AG09309 (cell line): ENCODE results near the gene OBSCN.

ENCODE experiments used
- DNase-seq: peaks from one replicate; pipeline ENCODE4 v3.0.0-alpha.2; 2010; ENCODE audit warnings: low read depth
- H3K4me3 ChIP-seq: 2 replicates; pipeline ENCODE4 v1.5.1; 2011; ENCODE audit warnings: mild to moderate bottlenecking, low read depth, low read length, moderate library complexity; ENCODE audit not compliant: control insufficient read depth
- TF ChIP-seq, protein P1 (sequence below): IDR thresholded peaks from 2 replicates; pipeline ENCODE4 v1.5.1; 2011; ENCODE audit warnings: mild to moderate bottlenecking, low read depth, low read length, inconsistent platforms; ENCODE audit not compliant: insufficient read depth, control insufficient read depth; ENCODE audit errors: missing control alignments

The OBSCN gene

DNA sequence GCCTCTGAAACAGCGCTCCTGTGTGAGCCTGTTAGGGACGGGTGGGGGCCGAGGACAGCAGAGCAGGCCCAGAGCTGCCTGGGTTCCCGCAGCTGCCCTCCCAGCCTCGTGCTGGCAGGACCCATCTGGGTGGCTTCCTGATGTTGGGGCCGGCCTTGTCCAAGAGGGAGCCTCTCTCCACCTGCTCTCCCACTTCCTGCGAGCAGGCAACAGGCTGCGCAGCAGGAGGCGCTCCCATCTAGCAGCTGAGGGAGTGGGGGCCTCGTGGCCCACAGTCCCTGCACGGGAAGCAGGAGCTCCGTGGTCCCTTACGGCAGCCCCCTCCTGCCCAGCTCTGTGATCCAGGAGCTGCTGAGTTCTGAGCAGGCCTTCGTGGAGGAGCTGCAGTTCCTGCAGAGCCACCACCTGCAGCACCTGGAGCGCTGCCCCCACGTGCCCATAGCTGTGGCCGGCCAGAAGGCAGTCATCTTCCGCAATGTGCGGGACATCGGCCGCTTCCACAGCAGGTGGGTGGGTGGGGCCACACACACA is 130.7 kb downstream of the OBSCN start:
- no peak for DNase-seq
- H3K4me3 ChIP-seq, result no peak overlapping the region
- TF ChIP-seq, protein P1, sequence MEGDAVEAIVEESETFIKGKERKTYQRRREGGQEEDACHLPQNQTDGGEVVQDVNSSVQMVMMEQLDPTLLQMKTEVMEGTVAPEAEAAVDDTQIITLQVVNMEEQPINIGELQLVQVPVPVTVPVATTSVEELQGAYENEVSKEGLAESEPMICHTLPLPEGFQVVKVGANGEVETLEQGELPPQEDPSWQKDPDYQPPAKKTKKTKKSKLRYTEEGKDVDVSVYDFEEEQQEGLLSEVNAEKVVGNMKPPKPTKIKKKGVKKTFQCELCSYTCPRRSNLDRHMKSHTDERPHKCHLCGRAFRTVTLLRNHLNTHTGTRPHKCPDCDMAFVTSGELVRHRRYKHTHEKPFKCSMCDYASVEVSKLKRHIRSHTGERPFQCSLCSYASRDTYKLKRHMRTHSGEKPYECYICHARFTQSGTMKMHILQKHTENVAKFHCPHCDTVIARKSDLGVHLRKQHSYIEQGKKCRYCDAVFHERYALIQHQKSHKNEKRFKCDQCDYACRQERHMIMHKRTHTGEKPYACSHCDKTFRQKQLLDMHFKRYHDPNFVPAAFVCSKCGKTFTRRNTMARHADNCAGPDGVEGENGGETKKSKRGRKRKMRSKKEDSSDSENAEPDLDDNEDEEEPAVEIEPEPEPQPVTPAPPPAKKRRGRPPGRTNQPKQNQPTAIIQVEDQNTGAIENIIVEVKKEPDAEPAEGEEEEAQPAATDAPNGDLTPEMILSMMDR, result no peak

DNA sequence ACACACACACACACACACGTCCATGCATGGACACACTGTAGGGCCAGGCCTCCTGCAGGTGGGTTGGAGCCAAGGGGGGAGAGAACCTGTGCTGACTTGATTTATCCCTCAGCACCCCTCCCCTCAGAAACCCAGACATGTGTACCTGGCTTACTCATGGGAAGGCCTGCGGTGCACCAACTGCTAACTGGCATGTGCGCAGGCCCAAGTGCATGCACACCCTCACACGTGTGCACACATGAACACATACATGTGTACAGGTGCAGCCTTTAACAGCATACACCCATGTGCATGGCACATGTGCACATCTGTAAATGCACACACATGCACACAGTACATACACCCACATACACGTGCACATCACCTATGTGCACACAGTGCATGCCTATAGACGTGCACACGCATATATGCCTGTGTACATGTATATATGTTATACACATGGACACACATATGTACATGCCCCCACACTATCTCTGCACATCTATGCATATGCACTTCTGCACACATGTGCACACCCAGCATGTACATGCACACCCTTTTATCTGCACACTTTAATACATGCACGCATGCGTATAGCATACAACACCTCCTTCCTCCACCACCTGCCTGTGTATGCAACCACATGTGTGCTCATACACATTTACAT is 131.3 kb downstream of the OBSCN start:
- no peak for DNase-seq
- H3K4me3 ChIP-seq, result no peak overlapping the region
- TF ChIP-seq, protein P1, result no peak

DNA sequence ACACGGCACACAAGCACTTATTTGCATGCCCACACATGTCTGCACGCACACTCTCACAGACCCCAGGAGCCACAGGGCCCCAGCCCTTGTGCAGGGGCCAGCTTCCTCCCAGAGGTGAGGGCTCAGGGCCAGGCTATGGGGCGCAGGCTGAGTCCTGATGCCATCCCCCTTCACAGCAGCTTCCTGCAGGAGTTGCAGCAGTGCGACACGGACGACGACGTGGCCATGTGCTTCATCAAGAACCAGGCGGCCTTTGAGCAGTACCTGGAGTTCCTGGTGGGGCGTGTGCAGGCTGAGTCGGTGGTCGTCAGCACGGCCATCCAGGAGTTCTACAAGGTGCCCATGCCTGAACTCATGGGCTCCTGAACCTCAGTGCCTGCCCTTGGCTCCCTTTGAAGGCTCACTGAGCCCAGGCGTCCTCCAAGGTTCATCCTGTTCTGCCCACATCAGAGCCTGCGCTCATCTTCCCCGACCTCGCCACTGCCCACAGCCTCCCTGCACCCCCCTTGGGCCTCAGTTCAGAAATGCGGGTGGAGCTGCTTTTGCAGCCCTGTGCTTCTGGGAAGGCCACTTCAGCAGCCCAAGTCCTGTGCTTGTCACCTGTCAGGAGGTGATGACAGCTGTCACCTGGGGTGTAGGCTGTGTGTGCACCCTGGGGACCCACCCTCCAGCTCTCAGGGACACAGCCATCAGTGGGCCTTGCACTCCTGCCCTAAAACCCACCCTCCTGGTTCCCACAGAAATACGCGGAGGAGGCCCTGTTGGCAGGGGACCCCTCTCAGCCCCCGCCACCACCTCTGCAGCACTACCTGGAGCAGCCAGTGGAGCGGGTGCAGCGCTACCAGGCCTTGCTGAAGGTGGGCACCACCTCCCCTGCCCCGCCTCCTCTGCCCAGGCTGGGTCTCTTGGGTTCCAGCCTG is 132.2 kb downstream of the OBSCN start:
- no peak overlapping the region for H3K4me3 ChIP-seq
- TF ChIP-seq, protein P1, result no peak
- no peak for DNase-seq

DNA sequence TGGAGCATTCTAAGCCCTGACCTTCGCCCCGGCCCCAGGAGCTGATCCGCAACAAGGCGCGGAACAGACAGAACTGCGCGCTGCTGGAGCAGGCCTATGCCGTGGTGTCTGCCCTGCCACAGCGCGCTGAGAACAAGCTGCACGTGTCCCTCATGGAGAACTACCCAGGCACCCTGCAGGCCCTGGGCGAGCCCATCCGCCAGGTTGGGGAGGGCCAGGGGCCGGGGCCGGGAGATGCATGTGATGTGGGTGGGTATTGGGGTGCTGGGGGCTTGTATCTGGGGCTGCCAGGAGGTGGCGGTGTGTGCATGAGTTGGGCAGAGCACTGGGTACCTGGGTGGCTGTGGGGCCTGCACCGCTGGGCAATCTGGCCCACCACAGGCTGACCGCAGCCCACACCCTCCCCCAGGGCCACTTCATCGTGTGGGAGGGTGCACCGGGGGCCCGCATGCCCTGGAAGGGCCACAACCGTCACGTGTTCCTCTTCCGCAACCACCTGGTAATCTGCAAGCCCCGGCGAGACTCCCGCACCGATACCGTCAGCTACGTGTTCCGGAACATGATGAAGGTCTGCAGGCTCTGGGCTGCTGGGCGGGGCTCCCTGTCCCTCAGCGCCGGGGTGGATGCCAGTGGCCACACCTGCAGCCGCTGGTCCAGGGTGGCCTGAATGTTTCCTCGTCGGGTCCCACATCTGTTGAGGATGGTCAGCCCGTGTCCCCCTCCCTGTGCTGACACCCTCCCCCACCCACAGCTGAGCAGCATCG is 133.0 kb downstream of the OBSCN start:
- TF ChIP-seq, protein P1, result peak; percentile 20
- no peak for DNase-seq
- H3K4me3 ChIP-seq, result no peak overlapping the region

DNA sequence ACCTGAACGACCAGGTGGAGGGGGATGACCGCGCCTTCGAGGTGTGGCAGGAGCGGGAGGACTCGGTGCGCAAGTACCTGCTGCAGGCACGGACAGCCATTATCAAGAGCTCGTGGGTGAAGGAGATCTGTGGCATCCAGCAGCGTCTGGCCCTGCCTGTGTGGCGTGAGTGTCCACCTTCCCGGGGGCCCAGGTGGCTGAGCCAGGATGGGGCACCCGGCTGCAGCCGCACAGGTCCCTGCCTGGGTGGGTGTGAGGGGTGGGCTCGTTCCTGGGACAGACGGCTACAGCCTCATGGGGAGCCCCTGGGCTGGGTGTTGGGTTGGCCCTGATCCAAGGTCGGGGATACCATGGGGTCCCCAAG is 133.6 kb downstream of the OBSCN start:
- H3K4me3 ChIP-seq, result no peak overlapping the region
- TF ChIP-seq, protein P1, result no peak

More for the DNA sequence above, 133.6 kb downstream of the OBSCN start:
- DNase-seq, result no peak
